ENCODE measurements around the gene PCDHAC2.

GRCh38 chr5:140996060-140996459 lies 29.8 kb downstream of the PCDHAC2 start:
- TF ChIP-seq CTCF (IDR thresholded peaks at IDR 0.05; ENCODE audit: low read depth, low read length) (no peak), EZH2phosphoT487 (IDR thresholded peaks at IDR 0.05; ENCODE audit: low read depth) (no peak)

All from OCI-LY3 (cell line).